Regular cardiac myocyte (primary cell): Measurements from ENCODE around the gene ZPLD1. TPM values are rescaled to one million over a fixed set of nuclear protein-coding genes. Genes with fewer than 3 reads are reported as not detected.

Experiments used
- total RNA-seq: library from RNA; depleted of rRNA; stranded (reverse); fragments of >200 nt; gene quantifications from 2 replicates; pipeline ENCODE4 v1.2.3, GENCODE V29; 2014

The ZPLD1 gene
- total RNA-seq, result 0.19 and 0.56 TPM in 2 replicates

GRCh38 chr3:102434715-102435114 lies at the start of gene ZPLD1:
ZPLD1 (plus strand) TSS chr3:102435015; CDS start chr3:102438488, 3,473 bp downstream.

